Esophagus muscularis mucosa (tissue), 4 donors: ENCODE measurements around the gene HSPBAP1. TPM values are rescaled to one million over a fixed set of nuclear protein-coding genes. Genes with fewer than 3 reads are reported as not detected.

Source experiments
- DNase-seq: peaks from one replicate; pipeline ENCODE4 v3.0.0-alpha.2; 2017; ENCODE audit errors: extremely low spot score
- H3K27ac ChIP-seq, 4 donors: fragments of 200-600 bp; sonication (generic); replicated peaks in 1 of 4; 1 replicate in 3 of 4; 2 replicates in 1 of 4; pipeline ENCODE4 v1.5.1; 2016 to 2019; ENCODE audit warnings: mild to moderate bottlenecking in 1 of 4
- H3K27me3 ChIP-seq, 4 donors: fragments of 200-600 bp; sonication (generic); one replicate each; pipeline versions ENCODE4 v1.5.1 to v1.6.0; 2016 to 2019
- H3K36me3 ChIP-seq, 4 donors: fragments of 200-600 bp; sonication (generic); one replicate each; pipeline ENCODE4 v1.5.1; 2016 to 2019
- H3K4me1 ChIP-seq, 4 donors: fragments of 200-600 bp; sonication (generic); one replicate each; pipeline ENCODE4 v1.5.1; 2016 to 2019
- H3K4me3 ChIP-seq, 4 donors: fragments of 200-600 bp; sonication (generic); 1 replicate in 2 of 4; 2 replicates in 2 of 4; pipeline ENCODE4 v1.5.1; 2016 to 2019; ENCODE audit warnings: mild to moderate bottlenecking in 4 of 4, moderate library complexity in 1 of 4
- H3K9me3 ChIP-seq, 4 donors: fragments of 200-600 bp; sonication (generic); 1 replicate in 3 of 4; 2 replicates in 1 of 4; pipeline ENCODE4 v1.5.1; 2016 to 2019
- CTCF ChIP-seq, 3 experiments: fragments of 200-600 bp in 2 of 3; fragments of 450-650 bp in 1 of 3; sonication (generic) in 2 of 3; IDR thresholded peaks; one replicate each; pipeline ENCODE4 v1.5.1; 2017 to 2019; ENCODE audit warnings: antibody characterized with exemption in 3 of 3, mild to moderate bottlenecking in 2 of 3, moderate library complexity in 1 of 3
- EP300 ChIP-seq: sonication (generic); formaldehyde crosslinking; IDR thresholded peaks from one replicate; pipeline ENCODE4 v1.6.1; 2017; ENCODE audit warnings: antibody characterized with exemption
- POLR2A ChIP-seq: fragments of 450-650 bp; IDR thresholded peaks from one replicate; pipeline ENCODE4 v1.6.1; 2017; ENCODE audit warnings: antibody characterized with exemption, moderate library complexity, mild to moderate bottlenecking, low read depth
- POLR2AphosphoS5 ChIP-seq, 2 donors: sonication (generic); formaldehyde crosslinking; IDR thresholded peaks; one replicate each; pipeline ENCODE4 v1.6.1; 2017; ENCODE audit warnings: antibody characterized with exemption in 2 of 2
- WGBS: methylation state at CpG from one replicate; pipeline ENCODE4 v1.1.5; 2018; 5-methylcytosine and 5-hydroxymethylcytosine counted together
- intact Hi-C: fragments of 100-400 bp; cut with DNase I; formaldehyde crosslinking; loops from one replicate; pipeline ENCODE4 v1.15.1; 2023
- total RNA-seq, 4 donors: library from RNA; depleted of rRNA; stranded (reverse); fragments of >200 nt; gene quantifications; one replicate each; pipeline versions ENCODE4 v1.1.0 to v1.2.1, GENCODE V29; 2016

The HSPBAP1 gene
- total RNA-seq, 4 donors from 2014 or later: 5.5 to 14.5 (median 8.2) TPM

GRCh38 chr3:122773944-122774509, 19.6 kb downstream of the HSPBAP1 start:
- intact Hi-C loops: no loop called here
- Histone ChIP-seq H3K27ac (no peak overlapping the region), H3K9me3 (no peaks in the 10 kb centered on the region), H3K36me3 (peaks cover 0 to 14% (median 3%) of the 10 kb centered on the region in 4 donors), H3K27me3 (no peaks in the 10 kb centered on the region), H3K4me3 (no peak overlapping the region), H3K4me1 (peaks cover 0 to 5% (median 0%) of the 10 kb centered on the region in 4 donors)
- no peak for TF ChIP-seq POLR2AphosphoS5 (IDR thresholded peaks at IDR 0.05)
- no peak for TF ChIP-seq POLR2A
- TF ChIP-seq CTCF (IDR thresholded peaks at IDR 0.05): no peak
- no peak for TF ChIP-seq EP300
- 91% methylated on average over 3 of the region's 3 CpGs for WGBS
- DNase-seq: no peak

GRCh38 chr3:122772827-122773226, 20.8 kb downstream of the HSPBAP1 start:
- WGBS: 92% methylated on average over 1 of the region's 1 CpG
- Histone ChIP-seq H3K36me3 (peaks cover 0 to 22% (median 7%) of the 10 kb centered on the region in 4 donors), H3K9me3 (no peaks in the 10 kb centered on the region), H3K4me1 (peaks cover 0 to 5% (median 0%) of the 10 kb centered on the region in 4 donors), H3K27ac (no peak overlapping the region), H3K4me3 (no peak overlapping the region), H3K27me3 (no peaks in the 10 kb centered on the region)
- TF ChIP-seq POLR2A (no peak), EP300 (no peak), POLR2AphosphoS5 (IDR thresholded peaks at IDR 0.05) (no peak), CTCF (IDR thresholded peaks at IDR 0.05) (no peak)
- intact Hi-C loops: no loop called here
- DNase-seq: no peak

- no peaks in the 10 kb centered on the region for H3K4me1 ChIP-seq
- H3K9me3 ChIP-seq: no peaks in the 10 kb centered on the region
- TF ChIP-seq EP300: no peak
- TF ChIP-seq POLR2AphosphoS5 (IDR thresholded peaks at IDR 0.05): no peak
- no peak for TF ChIP-seq CTCF (IDR thresholded peaks at IDR 0.05)
- no peak for TF ChIP-seq POLR2A
- 89% methylated on average over 5 of the region's 5 CpGs for WGBS
- intact Hi-C loops: no loop called here
- H3K4me3 ChIP-seq: no peak overlapping the region
- H3K36me3 ChIP-seq: peaks cover 0 to 36% (median 10%) of the 10 kb centered on the region in 4 donors
- no peak overlapping the region for H3K27ac ChIP-seq
- DNase-seq: no peak
- no peaks in the 10 kb centered on the region for H3K27me3 ChIP-seq
Observed at GRCh38 chr3:122770521-122771202, 23.0 kb downstream of the HSPBAP1 start.

GRCh38 chr3:122767540-122768372, 25.9 kb downstream of the HSPBAP1 start:
- Histone ChIP-seq H3K27me3 (no peaks in the 10 kb centered on the region), H3K9me3 (no peaks in the 10 kb centered on the region), H3K36me3 (peaks cover 0 to 37% (median 10%) of the 10 kb centered on the region in 4 donors), H3K4me3 (no peak overlapping the region), H3K27ac (peak overlapping the region in 1 of 4 donors; percentile 30), H3K4me1 (no peaks in the 10 kb centered on the region)
- intact Hi-C loops: no loop called here
- no peak for TF ChIP-seq CTCF (IDR thresholded peaks at IDR 0.05)
- no peak for TF ChIP-seq POLR2A
- TF ChIP-seq EP300: no peak
- TF ChIP-seq POLR2AphosphoS5 (IDR thresholded peaks at IDR 0.05): no peak
- 73% methylated on average over 3 of the region's 3 CpGs for WGBS
- DNase-seq: no peak
